T-helper 2 cell (primary cell): ENCODE data around the gene PCNX2.

ENCODE experiments used
- DNase-seq, 5 experiments: peaks; one replicate each; pipeline versions ENCODE4 v3.0.0 to v3.0.0-alpha.2; 2012 to 2022

Gene PCNX2

DNA sequence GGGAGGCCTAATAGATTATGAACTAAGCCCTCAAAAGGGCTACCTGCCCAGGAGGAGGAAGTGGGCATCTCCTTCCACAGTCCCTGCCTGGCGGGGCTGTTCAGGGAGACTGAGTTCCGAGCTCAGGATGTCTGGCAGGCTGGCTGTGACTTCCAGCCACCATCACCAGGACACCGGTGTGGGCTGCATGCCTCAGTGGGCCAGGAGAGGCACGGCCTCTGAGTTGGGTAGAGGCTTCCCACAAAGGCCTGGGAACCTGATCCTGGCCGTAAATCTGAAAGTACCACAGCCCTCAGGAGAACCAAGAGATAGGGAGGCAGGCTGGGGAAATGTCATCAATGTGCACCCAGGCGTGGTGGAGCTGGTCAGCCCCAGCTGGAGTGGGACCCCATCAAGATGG, 316.0 kb downstream of the PCNX2 start:
- no peak for DNase-seq

DNA sequence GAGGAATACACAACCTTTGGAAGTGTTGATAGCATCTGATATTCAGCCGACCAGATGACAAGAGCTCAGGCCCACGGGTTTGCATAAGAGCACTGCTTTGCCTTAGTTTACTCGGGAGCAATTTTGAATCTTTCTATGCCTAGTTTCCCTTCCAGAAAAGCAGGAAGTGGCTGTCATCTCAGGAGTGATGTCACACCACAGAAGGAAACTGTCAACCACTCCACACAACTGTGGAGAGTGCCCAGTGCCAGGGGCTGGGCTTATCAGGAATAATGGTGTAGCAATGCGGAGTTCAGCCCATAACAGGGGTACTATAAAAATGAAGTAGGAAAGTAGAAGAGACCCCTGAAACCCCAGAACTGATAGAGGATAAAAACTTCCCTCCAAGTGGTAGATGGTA, 316.7 kb downstream of the PCNX2 start:
- DNase-seq, result peak in 1 of 5 experiments; percentile 13

DNA sequence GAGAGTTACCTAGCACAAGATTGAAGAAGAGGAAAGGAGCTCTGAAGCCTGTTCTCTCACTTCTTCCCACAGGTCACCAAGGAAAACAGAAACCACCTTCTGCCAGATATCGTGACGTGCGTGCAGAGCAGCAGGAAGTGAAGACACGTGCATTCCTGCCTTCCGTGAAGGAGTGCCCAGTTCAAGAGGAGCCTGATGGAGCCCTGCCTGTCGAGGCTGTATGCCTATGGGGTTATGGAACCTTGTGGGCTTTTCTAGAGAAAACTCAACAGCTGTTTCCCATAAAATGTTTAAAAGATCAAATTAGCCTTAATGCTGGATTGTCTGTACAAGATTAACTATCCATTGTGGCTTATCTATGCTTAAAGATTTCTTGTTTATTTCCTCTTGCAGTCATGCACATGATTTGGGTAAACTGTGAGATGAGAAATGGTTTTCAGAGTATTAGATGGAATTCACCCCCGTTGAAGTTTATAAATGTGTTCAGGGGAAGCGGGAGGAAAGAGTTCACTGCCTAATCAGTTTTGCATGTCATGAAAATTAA, 317.4 kb downstream of the PCNX2 start:
- DNase-seq, result peak in 1 of 5 experiments; percentile 31

DNA sequence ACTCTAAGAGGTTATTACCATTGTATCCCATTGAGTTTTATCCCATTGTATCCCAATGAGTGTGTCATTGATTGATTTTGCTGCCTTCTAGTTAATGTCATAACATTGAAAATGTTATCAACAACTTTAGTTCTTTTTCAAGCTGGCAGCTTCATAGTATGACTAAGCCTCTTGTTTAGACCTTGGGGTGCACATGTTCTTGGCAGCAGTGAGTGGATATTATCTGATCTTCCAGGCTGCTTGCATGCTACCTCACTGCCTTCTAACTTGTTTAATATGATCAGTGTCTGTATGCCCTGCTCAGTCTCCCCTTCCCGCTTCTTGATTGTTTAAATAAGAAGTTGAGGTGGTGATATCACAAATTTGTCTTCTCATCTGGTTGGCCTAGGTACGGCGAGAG, 320.6 kb downstream of the PCNX2 start:
- DNase-seq, result peak in 1 of 5 experiments; percentile 35

DNA sequence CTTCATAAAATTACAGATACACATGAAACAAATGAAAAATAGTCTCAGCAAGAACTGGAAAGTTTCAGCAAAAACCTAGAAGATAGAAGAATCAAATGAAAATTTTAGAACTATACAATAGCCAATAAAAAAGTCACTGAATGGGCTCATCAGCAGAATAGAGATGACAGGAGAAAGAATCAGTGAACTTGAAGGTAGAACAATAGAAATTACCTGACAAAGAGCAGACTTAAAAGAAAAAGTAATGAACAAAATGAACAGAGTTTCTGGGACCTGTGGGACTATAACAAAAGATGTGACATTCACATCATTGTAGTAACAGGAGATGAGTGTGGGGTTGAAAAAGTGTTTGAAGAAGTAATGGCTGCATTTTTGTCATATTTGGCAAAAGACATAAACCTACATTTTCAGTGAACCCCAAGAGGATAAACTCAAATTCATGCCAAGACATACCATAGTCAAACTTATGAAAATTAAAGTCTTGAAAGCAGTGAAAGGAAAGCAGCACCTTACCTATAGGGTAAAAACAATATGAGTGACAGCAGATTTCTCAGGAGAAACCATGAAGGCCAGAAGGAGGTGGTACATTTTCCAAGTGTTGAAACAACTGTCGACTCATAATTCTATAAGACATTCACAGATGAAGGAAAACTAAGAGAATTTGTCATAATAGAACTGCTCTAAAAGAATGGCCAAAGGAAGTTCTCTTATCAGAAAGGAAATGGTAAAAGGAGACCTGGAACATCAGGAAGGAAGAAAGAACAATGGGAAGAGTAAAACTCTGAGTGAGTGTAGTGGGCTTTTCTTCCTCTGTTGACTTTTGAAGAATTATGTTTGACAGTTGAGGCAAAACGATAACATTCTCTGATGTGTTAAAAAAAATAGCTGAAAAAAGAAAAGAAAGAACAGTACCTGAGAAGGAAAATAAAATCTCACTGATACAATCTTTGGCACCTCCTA, 321.6 kb downstream of the PCNX2 start:
- DNase-seq, result no peak

DNA sequence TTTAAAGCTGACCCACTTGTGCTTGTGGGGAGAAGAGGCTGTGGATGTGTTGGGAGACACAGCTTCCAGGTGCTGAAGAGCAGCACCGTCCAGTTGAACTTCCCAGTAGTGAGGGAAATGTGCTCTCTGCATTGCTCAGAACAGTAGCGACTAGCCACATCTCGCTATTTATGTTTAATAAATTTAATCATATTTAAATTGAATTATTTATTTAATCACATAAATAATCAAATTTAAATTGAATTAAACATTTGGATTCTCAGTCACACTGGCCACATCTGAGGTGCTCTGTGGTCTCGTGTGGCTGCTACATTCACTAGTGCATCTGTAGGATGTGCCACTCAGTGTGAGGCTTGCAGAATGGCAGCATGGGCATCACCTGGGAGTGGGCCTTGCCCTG, 325.0 kb downstream of the PCNX2 start:
- DNase-seq, result no peak

DNA sequence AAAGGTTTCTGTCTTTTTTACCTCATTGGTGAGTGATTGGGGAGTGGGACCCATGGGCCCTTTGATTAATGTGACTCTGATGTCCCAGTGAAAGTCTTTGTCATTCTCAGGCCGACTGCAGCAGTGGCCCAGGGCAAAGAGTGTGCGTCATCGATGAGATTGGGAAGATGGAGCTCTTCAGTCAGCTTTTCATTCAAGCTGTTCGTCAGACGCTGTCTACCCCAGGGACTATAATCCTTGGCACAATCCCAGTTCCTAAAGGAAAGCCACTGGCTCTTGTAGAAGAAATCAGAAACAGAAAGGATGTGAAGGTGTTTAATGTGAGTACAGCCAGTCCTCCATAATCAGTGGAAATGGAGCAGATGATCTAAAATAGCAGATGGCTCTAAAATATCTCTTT, 325.7 kb downstream of the PCNX2 start:
- no peak for DNase-seq

DNA sequence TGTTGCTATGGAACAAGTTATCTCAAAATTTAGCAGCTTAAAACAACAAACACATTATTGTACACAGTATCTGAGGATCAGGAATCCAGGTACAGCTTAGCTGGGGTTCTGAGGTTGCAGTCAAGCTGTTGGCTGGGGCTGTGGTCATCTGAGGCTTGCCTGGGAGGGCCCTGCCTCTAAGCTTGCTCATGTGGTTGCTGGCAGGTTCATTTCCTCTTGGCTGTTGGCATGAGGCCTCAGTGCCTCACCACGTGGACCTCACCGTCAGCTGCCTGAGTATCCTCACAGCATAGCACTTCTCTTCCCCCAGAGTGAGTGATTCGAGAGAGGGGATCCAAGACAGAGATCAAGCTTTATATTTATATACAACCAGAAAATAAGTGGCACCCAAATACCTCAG, 326.6 kb downstream of the PCNX2 start:
- peak in 1 of 5 experiments; percentile 51 for DNase-seq

DNA sequence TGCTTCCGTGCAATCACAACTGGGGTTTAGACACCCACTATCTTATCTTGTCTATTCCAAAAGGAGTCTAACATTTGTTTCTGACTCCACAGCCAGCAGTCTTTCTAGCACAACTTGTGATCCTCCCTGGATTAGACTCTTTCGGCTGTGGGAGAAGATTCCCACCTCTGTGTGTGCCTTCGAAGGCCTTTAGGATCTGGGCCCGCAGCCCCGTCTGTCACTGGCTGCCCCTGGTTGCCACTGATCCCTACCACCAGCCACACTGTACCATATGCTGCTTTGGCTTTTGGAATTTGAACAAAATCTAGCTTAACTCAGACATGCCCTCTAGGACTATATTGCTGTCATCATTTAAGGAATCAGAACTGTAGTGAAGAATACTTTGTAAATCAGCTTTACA, 327.1 kb downstream of the PCNX2 start:
- no peak for DNase-seq

DNA sequence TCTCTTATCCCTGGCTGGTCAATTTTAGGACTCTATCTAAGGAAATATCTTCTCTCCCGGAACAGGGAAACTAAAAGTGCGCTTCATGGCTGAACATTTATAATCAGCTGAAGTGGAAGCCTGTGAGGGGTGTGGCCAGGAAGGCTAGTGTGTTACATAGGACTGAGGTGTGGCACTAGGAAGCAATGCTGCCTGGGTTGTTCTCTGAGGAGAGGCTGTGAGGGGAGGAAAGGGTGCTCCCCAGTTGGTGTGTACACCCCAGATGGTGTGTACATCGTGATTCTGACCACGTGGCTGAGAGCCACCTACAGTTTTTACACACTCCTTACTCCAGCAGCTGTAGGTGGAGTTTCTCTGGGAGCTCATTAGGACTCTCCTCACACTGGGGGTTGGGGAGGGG, 328.9 kb downstream of the PCNX2 start:
- no peak for DNase-seq

DNA sequence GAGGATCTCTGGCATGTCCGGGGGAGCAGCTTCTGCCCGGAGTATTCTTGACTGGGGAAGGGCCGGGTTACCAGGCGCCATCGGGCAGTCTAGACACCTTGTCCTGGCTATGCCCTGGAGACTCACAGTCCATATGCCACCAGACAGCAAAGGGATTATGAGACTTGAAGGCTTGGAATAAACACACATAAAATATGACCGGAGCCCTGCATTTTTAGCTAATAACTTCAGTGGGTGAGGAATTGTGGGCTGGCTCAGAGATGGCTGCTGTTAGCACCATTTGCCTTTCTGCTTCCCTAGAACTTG, 329.7 kb downstream of the PCNX2 start:
- no peak for DNase-seq

DNA sequence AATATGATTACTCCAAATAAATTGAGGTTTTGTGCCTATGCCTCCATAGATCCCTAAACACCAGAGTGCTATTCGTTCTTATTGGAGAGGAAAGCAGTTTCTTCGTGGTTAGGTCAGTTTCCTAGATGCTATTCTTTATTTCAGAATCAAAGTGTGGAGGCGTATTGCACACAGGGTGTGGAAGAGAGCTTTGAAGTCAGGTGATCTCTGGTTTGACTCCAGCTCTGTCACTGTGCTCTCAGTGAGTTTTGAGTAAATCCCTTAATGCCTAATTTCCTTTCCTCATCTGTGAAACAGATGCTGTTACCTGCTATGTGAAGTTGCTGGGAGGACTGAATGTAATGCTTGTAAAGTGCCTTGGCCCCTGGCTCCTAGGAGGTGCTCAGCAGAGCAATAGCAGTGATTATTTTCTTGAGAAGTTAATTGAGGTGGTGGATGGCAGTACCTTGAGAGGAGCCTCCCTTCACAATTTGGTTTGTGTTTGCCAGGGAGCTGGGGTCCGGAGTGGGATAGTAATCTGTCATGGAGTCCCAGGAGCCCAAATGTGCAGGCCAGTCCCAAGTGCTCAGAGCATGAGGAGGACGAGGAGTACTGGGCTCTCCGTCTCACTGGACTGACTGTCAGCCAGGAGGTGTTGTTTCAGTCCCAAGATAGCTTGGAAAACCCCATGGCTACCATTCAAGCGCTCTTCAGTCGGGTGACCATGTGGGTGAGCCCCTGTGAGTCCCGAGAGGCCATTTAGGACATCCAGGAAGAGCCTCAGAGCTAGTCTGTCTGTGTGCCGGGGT, 330.2 kb downstream of the PCNX2 start:
- DNase-seq, result no peak

DNA sequence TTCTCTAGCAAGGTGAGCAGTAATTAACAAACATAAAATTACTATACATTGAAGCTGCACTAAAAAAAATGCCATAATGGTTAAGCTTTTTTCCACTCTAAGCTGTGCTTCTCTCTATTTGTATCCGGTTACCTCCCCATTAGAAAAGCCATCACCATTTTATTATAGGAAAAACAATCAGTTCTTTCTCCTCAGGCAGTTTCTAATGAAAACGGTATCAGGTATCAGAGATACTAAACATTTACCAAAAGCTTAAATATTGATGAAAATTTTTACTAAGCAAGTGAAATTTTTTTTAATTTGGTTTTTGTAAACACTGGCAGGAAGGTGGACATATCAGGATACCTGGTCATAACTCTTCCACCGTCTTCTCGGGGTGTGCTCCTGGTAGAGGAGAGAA, 330.9 kb downstream of the PCNX2 start:
- no peak for DNase-seq

DNA sequence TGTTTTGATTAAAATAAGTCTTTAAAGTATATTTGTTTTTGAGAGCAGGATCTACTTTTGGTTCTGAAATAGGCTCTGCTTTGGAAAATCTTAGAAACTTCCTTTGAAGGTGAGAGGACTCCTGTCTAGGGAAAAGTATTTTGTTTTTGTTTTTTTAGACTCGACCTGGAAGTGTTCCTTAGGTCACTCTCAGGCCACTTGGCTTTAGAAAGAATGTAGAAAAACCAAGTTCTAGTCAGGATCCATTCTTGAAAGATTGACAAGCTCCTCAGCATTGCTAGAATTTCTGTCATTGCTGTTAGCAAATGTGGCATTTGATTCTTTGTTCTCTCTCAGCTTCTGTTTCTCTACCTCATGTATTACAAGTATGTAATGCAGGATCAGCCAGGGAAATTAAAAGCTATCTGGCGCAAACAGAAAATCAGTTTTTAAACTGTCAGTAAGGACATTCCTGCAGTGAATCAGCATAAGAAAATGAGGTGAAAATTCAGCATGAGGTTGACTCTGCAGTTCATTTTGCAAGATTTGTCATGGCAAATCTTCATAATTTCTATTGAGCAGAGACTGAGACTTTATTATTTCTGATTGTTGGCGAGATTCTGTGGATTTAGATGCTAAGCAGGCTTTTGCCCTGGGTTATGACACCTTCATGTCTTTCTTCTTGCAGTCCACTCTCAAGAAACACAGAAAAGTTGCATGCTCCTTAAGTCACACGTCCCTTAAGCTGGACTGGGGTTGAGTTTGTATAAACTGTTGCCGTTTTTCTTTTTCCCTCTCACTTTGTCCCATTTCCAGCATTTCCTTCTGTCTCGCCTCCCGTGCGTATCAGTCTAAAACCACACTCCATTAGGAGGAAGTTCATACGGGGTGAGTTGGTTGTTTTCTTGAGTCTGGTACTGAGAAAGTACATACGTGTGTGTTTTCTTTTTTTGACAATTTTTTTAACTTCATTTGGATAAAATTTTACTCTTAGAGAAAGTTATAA, 332.5 kb downstream of the PCNX2 start:
- no peak for DNase-seq

DNA sequence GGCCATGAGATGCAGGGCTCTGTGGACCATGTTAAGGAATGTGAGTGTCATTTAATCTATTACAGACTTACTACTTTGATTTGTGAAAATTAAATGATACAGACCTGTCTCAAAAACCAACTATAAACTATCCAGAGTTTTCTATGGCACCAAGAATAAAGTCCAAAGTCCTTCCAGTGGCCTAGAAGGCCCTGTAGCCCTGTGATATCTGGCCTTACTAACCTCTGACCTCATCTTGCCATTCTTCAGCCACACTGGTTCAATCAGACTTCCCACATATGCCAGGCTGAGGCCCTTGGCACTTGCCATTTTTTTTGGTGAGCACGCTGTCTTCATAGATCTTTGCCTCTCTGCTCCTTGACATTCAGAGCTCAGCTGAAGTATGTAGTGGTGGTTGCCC, 337.5 kb downstream of the PCNX2 start:
- DNase-seq, result no peak

DNA sequence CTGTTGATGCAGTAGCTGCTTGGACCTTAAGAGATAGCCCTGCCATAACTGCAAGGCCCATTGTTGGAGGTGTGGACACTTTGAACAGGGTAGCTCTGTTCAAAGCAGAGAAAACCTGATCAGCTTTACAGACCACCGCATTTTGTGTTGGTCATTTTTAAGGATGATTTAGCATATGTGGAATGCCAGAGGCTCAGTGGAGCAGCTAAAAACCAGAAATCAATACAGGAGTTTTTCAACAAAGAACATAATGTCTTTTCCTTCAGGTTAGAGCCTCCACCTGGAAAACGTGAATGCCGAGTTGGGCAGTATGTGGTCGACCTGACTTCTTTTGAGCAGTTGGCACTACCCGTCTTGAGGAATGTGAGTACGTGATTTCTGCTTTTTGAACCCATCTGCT, 339.4 kb downstream of the PCNX2 start:
- DNase-seq, result no peak

DNA sequence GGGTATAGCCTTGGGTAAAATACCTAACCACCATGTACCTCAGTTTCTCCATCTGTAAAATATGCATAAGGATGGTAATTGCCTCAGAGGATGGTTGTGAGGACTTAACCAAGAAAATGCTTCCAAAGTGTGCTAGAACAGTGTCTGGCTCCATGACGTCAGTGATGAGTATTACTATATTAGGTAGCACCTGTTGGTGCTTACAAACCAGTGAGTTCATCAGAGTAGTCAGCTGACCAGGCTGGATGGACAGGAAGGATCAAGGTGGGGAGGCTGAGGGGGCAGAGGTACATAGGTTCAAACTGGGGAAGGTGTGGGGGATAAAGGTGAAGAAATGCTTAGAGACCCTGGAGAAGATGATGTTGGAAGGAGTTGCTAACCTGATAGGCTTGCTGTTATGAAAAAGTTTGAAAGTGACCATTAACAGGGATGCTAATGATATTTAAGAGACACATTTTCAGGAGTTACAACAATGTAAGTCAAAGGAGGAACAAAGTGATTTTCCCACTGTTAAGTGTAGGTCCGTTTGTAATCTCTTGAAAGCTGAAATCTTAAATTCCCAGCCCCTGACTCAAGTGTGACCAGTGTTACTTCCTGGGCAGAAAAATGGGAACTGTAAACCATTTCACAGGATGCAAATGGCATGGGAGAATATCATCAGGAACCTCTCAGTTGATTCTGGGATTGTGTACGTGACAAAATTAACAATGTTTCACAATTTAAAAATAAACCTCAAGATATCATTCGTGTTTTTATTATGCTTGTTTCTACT, 340.7 kb downstream of the PCNX2 start:
- no peak for DNase-seq

DNA sequence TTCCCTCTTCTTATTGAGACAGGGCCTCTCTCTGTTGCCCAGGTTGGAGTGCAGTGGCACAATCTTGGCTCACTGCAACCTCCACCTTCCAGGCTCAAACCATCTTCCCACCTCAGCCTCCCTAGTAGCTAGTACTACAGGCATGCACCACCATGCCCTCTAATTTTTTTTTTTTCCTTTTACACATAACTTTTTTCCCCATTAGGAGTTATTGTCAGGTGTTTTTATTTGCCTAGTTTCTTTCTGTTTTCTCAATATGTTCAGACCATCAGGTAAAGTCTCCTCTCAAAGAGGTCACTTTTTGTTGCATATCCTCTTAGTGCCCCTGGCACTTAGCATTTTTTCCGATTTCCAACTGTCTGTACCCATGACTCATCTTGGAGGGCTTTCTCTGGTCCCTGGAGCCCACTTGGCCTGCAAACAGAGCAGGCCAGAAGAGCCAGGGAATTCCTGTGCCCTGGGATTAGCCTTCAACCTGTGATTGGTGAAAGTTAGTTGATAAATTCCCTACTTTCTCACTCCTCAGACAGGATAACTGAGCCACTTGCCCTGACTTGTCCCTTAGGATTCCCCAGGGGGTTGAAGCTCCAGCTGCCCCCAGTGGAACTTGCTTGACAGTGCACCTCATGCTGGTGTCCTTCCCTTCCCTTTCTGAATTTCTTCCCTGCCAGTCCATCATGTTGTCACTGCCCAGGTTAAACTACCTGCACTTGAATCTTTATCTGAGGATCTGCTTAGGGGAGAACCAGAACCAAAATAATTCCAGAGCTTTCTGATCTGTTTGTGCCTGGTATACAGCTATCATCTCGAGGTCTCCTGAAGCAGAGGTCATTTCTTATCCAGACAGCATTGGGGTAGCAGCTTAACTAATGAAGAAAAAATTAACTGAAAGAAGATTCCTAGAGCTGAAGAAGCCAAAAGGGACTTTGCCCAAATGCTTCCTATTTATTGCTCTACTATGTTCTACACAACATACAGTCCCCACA, 342.7 kb downstream of the PCNX2 start:
- DNase-seq, result peak in 2 of 5 experiments; percentile 6 to 42

DNA sequence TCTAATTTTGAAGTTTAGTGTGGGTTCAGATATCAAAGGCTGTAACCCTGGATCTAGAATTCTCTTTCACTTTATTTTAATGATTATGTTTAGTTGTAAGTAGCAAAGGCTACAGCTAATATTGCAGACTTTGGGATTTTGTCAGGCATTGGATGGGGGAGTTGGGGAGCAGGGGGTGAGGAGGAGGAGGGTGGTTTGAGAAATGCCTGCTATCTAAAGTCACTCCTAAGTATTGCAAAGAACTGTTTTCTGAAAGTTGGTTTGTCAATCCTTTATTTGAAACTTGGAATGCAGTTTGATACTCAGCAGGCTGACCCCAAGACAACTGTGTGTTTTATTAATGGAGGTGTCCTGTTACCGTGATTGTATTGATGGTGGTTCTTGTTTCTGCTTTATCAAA, 343.9 kb downstream of the PCNX2 start:
- DNase-seq, result no peak

DNA sequence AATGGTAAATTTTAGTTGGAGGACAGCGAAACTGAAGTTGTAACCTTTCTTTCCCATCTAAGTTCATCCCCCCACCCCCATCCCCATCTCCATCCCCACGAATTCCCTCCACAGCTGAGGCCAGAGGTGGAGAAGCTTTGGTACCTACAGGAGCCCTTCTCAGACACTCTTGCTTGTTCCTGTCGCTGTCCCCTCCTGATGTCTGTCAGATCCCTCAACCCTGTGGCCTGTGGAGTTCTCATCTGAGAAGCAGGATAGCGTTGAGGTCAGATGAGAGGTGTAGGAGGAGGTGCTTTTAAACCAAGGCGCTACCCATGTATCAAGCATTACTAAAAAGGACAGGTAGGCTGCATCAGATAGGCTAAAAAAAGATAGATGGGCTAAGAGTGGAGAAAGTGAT, 344.3 kb downstream of the PCNX2 start:
- peak in 2 of 5 experiments; percentile 3 to 51 for DNase-seq
